Anterior cingulate cortex (tissue), 58 donors: Measurements from ENCODE around the gene CBARP.

ENCODE experiments used
- DNase-seq, 58 donors: peaks; one replicate each; lab custom pipeline; 2025; lab: John Stamatoyannopoulos, UW

CBARP gene

DNA sequence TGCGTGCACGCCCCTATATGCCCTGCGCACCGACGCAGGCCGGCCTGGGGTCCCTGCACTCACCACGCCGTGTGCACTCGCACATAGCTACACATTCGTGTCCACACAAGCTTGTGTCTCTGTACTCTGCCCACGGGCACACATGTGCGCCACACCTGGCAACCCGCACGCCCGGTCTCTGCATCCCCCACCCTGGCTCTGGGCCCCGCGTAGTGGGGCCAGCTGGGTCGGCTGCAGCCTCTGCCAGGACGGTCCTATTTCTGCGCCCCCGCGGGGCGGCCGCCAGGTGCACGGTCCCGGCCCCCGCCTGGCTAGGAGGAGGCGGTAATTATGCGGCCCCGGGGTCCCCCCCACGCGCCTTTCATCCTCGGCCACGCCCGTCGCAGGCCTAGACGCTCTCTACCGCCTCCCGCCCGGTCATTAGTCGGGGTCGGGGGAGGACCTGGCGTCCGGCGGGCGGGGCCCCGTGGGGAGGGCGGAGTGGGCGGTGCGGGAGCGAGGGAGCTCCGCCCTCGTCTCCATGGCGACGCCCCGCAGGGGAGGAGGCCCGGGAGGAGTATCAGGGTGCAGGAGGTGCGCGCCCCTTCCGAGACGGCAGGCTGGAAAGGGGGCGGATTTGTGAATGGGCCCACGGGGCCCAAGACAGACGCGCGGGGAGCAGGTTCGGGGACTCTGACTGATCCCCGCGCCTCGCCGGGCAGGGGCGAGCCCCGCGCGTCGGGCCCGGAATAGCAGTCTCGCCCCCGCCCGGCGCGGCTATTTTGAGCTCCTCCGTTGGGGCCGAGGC lies 28.5 kb upstream of the CBARP start:
- peak in 49 of 58 donors; percentile 27 to 78 (median 62) for DNase-seq

DNA sequence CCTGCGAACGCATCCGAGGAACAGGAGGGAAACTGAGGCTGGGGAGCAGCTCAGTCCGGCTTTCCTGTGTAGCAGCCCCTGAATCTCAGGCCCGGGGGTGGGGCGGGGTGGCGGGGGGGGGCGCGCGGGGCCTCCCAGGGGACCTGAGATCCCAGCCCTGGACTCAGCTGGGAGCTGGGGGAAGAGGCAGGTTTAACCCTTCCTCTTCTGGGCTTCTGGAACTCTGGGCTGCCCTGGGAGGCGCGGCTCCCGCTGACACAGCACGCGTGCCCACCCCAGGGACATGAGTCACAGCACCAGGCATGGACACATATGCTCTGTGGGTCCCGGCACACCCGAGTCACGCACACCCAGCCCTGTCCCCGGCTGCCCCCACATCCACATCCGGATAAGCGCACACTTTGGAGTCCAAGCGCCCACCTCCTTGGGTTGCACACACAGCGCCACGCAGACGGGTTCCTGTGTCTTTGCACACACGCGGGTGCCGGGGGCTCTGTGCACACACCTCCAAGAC lies 27.9 kb upstream of the CBARP start:
- DNase-seq: peak in 14 of 58 donors; percentile 16 to 64 (median 47)

DNA sequence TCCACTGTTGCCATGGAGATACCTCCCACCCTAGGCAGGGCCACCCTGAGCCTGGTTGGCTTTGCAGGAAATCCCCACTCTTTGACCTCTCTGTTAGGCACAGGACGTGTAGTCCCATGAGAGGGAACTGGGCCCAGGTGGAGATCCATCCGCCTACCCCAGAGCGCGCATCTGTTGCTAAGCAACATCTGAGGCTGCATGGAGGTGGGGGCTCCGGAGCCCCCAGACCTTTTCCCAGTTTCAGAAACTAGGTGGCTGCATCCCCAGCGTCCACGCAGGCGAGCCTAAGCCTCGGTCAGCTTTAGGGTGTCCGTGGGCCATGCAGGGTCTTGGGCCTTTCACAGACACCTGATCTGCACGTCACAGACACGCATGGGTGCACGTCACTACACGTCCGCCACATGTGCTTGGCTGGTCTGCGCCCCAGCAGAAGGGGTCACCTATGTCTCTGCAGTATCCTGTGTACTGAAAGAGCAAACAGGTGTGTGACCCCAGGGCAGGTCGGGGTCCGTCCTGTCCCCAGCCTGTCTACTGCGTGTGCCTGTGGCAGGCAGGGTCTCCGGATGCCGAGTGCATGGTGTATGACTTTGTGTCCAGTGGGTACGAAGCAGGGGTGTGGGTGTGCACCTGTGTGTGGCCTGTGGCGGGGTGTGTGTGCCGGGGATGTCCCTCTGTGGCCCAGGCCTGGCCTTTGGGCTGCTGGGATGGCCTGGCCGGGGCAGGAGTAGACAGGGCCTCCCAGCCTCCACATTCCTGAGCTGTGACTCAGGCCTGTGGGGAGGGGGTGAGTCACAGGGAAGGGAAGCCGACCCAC lies 27.2 kb upstream of the CBARP start:
- peak in 1 of 58 donors; percentile 47 for DNase-seq

DNA sequence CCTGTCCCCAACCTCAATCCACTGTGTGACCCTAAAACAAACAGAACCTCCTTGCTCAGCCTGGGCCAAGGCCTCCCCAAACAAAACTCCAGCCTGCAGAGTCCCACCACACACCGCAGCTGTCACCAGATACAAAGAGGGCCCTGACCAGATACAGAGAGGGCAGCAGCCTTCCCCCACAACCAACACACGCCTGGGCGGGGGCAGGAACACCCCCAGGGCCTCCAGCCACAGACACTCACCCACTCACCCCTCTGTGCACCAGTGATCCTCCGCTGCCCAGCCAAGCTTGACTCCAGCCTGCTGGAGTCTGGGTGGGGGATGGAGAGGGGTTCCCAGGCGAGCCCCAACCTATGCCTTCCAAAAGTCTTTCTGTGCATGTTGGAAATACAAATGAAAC lies 25.4 kb upstream of the CBARP start:
- no peak for DNase-seq

DNA sequence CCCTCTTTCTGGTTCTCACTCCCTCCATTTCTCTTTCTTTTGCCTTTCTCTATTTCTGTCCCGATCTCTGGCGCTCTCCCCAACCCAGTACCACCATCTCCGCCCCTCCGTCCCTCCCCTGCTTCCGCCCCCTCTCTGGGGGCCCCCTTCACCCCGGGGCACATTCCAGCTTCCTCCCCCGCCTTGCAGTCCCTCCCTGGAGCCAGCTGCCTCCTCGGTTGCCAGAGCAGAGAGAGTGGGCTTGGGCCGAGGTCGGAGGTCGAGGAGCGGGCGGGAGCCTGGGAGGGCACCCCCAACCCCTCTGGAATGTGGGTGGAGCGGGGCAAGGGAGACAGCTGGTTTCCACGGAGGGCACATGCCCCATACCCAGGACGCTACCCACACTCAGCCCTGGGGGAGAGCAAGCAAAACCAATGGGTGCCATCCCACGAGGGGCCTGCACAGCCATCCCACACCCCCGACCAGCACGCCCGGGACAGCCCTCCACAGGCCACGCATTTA lies 24.9 kb upstream of the CBARP start:
- peak in 1 of 58 donors; percentile 37 for DNase-seq

DNA sequence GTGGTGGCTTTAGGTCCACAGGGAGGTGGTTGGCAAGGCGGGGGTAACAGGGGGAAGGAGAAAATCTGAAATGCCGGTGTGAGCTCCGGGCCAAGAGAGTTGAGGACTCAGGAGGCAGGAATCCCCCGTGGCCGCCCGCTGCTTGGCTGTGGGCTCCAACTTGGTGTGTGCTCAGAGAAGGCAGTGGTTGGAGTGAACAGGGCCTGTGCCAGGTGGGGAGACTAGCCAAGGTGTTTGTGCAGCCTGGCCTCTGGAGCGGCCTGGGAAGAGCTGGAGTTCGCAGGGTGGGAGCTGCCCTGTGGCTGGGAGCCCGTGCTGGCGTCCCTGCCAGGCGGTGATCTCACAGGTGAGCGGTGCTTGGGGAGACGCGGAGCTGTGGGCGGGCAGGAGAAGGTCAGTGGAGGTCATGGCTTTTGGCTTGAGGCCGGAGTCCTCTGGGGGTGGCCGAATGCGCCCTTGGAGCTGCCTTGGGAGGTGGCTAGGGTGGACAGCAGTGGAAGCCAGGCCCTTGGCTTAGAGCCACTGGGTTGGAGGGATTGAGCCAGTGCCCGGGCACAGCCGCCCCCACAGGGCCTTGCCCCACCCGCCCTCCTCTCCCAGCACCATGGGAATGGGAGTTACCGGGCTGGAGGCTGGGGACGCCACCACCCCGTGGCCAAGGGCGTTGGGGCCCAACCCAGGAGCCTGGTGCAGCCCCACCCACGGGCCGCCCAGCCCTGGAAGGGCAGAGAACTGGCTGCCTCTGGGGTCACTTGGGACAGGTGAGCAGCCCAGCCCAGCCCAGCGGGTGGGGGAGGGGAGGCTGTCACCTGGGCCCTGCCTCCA lies 24.2 kb upstream of the CBARP start:
- peak in 32 of 58 donors; percentile 15 to 74 (median 48) for DNase-seq

DNA sequence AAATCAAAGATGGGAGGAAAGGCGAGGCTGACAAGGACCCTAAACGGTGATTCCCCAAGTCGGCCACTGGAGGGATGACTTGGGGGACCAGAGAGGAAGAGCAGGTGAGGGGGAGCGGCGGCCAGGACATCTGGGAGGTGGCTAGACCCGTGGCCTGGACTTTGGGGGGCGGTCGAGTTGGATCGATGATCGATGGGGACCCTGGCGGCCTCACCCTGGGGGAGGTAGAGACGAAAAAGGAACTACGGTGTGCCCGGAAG lies 23.7 kb upstream of the CBARP start:
- DNase-seq: no peak

DNA sequence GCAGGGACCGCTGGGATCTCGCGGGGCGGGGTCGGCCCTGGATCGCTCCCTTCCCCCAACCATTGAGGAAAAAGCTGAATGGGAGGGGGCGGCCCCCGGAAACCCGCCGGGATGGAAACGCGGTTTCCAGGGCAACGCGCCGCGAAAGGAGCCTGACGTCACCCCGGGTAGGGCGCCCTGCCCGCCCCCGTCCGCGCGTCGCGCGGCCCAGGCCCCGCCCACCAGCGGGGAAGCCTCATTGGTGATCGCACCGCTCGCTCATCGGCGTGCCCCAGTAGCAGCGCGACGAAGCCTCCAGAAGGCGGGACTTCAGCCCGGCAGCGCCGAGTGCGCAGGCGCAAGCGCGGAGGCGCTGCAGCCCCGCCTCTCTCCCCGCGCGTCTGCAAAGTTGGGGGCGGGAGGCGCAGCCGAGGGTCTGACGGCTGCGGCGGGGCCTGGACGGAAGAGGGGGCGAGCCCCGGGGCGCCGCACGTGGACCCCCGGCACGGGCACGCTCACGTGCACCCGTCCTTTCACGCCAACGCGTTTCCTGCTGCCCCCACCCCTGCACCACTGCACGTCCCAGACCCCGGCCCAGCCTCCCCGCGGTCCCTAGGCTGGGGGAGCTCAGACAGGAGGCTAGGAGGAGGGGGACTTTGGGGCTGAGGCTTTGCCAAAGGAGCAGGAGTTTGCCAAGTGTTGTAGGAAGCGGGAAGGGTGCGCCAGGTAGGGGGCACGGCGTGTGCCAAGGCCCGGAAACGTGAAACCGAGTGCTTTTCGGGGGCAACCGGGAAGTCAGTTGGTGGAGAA lies 23.1 kb upstream of the CBARP start:
- DNase-seq: peak; percentile 48 to 97 (median 93)

DNA sequence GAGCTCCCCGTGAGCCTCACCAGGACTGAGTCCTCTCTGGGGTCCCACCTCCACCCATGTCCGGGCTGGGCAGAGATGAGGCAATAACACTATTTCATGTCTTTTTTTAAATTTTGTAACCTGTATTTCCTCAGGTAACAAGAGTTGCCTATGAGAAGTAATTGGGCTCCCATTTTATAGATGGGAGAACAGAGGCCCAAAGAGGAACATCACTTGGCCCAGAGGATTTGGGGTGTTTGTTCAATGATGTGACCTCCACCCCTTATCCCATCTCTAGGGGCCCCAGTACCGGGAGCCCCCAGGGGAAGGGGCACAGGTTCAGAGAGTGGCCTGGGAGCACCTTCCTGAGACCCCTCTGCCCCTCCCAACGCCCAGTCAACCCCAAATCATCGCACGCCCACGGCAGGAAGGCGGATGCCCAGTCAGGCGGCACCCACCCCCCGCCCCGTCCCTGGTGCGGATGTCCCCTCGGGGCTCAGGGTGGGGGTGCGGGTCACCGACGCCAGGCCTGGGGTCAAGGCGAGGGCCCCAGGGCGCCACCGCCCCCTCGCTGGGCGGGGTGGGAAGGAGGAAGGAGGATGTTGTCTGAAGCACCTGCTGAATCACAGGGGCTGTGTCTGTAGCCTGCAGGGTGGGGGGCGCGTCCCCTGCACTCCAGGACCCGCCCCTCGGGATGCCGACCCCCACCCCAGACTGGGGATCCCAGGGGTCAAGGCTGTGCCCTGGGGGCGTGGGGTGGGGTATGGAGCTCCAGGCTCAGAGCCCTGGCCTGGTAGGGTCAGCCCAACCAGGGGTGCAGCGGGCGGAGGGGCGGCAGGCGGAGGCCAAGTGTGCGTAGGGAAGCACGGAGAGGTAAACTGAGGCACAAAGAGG lies 22.3 kb upstream of the CBARP start:
- DNase-seq: no peak

DNA sequence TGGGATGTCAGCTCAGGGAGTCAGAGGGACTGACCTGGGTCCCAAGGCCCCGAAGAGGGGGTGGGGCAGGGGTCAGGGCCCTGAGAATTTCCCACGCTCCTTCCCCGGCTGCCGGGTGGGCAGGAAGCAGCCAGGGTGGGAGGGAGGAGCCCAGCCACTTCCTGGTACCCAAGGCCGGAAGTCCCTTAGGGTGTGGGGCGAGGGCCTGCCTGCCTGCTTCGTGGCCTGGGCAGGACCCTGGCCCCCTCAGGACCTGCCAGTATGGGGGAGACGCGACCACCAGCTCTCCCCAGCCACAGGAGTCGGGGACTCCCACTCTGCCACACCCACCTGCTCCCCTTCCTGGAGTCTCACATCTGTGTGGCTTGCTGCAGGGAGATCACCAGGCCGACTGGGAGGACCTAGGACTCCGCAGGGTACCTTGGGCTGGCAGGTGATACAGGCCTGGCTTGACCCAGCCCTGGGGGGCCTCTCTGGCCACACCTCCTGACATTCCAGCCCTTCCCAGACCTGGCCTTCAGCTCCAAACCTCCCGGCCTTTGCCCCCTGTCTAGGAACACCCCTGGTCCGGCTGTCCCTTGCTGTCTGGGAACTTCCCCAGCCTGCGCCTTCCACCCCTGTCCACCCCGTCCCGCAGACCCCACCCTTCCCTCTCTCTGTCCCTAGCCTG lies 21.5 kb upstream of the CBARP start:
- peak in 11 of 58 donors; percentile 4 to 77 (median 32) for DNase-seq

DNA sequence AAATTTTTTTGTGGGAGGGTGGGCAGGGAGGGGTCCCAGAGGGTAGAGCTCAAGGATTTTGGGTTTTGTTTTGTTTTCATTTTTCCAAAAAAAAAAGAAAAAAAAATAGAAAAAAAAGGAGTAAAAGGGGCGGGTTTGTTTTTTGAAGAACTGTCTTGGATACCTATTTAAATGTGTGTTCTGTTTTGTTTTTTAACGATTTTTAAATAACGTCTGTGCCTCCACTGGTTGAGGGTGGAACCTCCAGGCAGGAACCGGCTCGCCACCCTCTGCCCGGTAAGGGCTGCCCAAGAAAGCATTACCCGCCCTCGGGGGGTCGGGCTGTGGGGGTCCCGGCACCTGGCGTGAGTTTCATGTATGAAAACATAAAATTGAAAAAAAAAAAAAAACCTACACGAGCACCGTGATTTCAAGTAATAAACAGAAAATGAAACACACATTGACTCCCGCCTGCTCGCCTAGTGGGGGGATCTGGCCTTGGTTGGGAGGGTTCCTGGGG lies 21.0 kb upstream of the CBARP start:
- DNase-seq: no peak

DNA sequence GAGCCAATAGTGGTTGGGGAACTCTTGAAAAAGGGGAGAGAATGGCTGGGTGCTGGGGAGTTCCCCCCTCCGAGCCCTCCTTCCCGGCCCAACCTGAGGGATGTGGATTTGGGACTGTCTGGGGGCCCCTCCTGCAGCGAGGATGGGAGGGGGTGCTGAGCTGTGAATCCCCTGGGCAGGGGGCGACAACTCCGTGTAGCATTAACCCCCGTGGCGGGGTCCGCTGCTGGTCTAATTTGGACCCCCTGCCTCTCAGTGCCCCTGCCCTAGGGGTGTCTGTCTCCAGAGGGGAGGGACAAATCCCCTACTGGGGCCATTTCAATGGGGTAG lies 20.3 kb upstream of the CBARP start:
- no peak for DNase-seq

DNA sequence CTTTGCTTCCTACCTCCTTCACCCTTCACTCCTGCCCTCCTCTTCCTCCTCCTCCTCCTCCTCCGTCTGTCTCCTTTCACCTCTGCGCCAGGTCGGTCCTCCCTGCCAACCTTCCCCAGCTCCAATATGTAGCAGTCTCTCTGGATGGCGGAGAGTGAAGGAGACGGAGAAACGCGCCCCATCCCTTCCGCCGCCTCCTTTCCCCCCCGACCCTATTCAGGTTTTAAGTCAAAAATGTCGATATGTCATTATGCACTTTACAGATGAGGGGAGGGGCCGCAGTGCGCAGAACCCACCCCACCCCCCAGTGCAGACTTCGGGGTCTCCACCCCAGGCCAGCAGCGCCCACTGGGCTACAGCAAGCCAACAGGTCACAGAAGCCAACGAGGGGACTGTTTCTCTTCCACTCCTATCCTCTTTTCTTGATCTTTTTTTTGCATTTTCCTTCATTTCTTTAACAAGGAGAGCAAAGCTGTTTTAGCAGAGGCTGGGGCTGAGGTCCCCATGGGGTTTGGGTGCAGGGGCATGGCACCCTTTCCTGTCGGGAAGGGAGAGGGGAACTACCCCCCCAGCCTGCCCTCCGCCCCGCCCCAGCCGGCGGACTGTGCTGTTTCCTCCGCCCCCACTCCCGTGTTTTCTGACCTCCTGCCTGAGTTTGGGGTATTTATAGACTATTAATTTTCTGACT lies 19.8 kb upstream of the CBARP start:
- DNase-seq: no peak

DNA sequence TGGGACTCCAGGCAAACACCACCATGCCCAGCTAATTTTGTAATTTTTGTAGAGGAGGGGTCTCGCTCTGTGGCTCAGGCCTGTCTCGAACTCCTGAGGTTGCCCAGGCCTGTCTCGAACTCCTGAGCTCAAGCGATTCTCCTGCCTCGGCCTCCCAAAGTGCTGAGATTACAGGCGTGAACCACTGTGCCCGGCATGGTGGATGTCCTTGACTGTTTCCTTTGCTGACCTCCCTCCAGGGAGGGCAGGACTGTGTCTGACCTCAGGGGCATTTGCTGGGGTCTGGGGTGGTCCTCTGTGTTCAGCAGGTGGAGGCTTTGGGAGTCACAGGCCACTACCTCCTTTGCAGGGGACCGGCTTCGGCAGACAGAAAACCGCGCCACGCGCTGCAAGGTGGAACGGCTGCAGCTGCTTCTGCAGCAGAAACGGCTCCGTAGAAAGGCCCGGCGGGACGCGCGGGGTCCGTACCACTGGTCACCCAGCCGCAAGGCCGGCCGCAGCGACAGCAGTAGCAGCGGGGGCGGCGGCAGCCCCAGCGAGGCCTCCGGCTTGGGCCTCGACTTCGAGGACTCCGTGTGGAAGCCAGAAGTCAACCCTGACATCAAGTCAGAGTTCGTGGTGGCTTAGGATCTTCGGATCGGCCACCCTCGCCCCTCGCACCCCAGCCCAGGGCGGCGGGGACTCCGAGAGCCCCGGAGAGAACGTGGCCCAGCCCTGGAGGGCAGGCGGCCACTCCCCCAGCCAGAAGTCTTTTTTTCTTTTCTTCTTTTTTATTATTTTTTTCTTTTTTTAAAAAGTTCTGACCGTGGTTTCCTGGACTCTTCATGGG lies 19.1 kb upstream of the CBARP start:
- no peak for DNase-seq

DNA sequence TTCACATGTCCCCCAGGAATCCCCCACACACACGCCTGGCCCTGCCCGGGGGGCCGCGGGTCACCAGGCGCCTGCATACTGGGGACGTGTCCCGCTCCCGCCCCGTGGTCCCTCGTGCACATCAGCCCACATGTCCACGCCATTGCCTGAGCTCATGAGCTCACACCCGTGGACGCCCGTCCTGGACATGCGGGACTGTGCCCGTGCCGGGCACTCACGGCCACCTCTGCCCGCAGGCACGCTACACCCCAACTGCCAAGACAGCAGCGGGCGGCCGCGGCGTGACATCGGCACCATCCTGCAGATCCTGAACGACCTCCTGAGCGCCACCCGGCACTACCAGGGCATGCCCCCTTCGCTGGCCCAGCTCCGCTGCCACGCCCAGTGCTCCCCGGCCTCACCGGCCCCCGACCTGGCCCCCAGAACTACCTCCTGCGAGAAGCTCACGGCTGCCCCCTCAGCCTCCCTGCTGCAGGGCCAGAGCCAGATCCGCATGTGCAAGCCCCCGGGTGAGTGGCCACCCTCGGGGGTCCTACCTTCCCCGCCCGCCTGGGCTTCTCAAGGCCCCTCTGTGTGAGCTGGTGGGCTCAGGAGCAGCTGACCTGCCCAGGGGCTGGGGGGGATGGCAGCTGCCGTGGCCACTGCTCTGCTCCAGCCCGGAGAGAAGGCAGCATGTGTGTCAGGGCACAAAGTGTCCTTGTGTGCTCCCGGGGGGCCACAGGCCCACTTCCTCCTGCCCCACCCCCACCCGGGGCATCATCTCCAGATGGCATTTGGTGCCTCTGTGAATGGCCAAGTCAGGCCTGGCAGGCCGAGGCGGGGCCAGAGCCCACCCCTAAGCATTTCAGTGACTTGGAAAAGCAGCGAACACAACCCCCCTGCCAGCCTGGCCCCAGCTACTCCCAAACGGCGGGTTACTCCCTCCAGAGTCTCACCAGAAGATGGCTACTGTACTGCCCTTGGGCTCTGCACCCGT lies 17.7 kb upstream of the CBARP start:
- DNase-seq: peak in 53 of 58 donors; percentile 15 to 90 (median 74)
